H1 (cell line): ENCODE data around the gene PHACTR1. TPM values are rescaled to one million over a fixed set of nuclear protein-coding genes. Genes with fewer than 3 reads are reported as not detected.

Experiments used
- CTCF ChIA-PET: fragments of 300-600 bp; sonication (Branson Sonifier 250); formaldehyde crosslinking; loops from one replicate; lab custom pipeline; 2021; ENCODE audit not compliant: partially characterized antibody; lab: Charles Lee
- POLR2A ChIA-PET: fragments of 300-600 bp; sonication (Branson Sonifier 250); formaldehyde crosslinking; loops from one replicate; lab custom pipeline; 2021; ENCODE audit warnings: inconsistent platforms; ENCODE audit not compliant: partially characterized antibody; lab: Charles Lee
- DNase-seq, 2 experiments: peaks; one replicate each; pipeline versions ENCODE4 v3.0.0 to v3.0.0-alpha.2; 2010 to 2022; ENCODE audit warnings: low spot score in 2 of 2, low read depth in 1 of 2, mixed read lengths in 1 of 2
- FAIRE-seq: peaks from 2 replicates; lab custom pipeline; 2011; peaks lifted over from hg19 to GRCh38; lab: Jason Lieb, UNC
- H2AFZ ChIP-seq: 2 replicates; pipeline ENCODE4 v1.8.1; 2012; ENCODE audit warnings: low read length, inconsistent platforms
- H2AK5ac ChIP-seq: 2 replicates; pipeline ENCODE4 v1.6.1; 2013; ENCODE audit warnings: low read depth, low read length
- H2BK120ac ChIP-seq: replicated peaks from 2 replicates; pipeline ENCODE3; 2013; ENCODE audit warnings: low read depth, low read length, inconsistent platforms
- H2BK12ac ChIP-seq: 2 replicates; pipeline ENCODE4 v1.6.1; 2013; ENCODE audit warnings: low read depth, low read length
- H2BK15ac ChIP-seq: 2 replicates; pipeline ENCODE4 v1.6.1; 2013; ENCODE audit warnings: low read length
- H2BK20ac ChIP-seq: 2 replicates; pipeline ENCODE4 v1.6.1; 2013; ENCODE audit warnings: low read length
- H2BK5ac ChIP-seq: 2 replicates; pipeline ENCODE4 v1.6.1; 2013; ENCODE audit warnings: low read depth, low read length
- H3K14ac ChIP-seq: 2 replicates; pipeline ENCODE4 v1.6.1; 2013; ENCODE audit warnings: inconsistent platforms; ENCODE audit not compliant: insufficient read length
- H3K18ac ChIP-seq: 2 replicates; pipeline ENCODE4 v1.6.1; 2013; ENCODE audit warnings: low read length; ENCODE audit errors: extremely low read depth
- H3K23ac ChIP-seq: 2 replicates; pipeline ENCODE4 v1.6.1; 2013; ENCODE audit warnings: inconsistent platforms; ENCODE audit not compliant: insufficient read length
- H3K23me2 ChIP-seq: 2 replicates; pipeline ENCODE4 v1.6.1; 2013; ENCODE audit warnings: low read depth, low read length
- H3K27ac ChIP-seq: 2 replicates; pipeline ENCODE4 v1.6.1; 2011; ENCODE audit warnings: low read depth, low read length, inconsistent platforms
- H3K27me3 ChIP-seq, 4 experiments: replicated peaks in 1 of 4; 1 replicate in 1 of 4; 2 replicates in 3 of 4; pipeline versions ENCODE4 v1.6.1 to v1.8.1; 2011 to 2013; ENCODE audit warnings: low read length in 3 of 4, mild to moderate bottlenecking in 3 of 4, inconsistent platforms in 2 of 4, mixed read lengths in 2 of 4, moderate library complexity in 1 of 4; ENCODE audit not compliant: control insufficient read depth in 3 of 4, insufficient read depth in 3 of 4; ENCODE audit errors: extremely low read depth in 1 of 4
- H3K36me3 ChIP-seq, 4 experiments: 2 replicates each; pipeline versions ENCODE4 v1.6.1 to v1.8.1; 2011 to 2013; ENCODE audit warnings: mild to moderate bottlenecking in 4 of 4, low read length in 3 of 4, moderate library complexity in 2 of 4, control low read depth in 1 of 4, inconsistent platforms in 1 of 4; ENCODE audit not compliant: insufficient read depth in 4 of 4, control insufficient read depth in 2 of 4
- H3K4ac ChIP-seq: replicated peaks from 2 replicates; pipeline ENCODE3; 2013; ENCODE audit warnings: low read length, low read depth, mixed read lengths, inconsistent platforms; ENCODE audit not compliant: insufficient read length
- H3K4me1 ChIP-seq, 4 experiments: replicated peaks in 1 of 4; 1 replicate in 1 of 4; 2 replicates in 3 of 4; pipeline versions ENCODE4 v1.6.1 to v1.8.1; 2011 to 2013; ENCODE audit warnings: low read length in 3 of 4, inconsistent platforms in 2 of 4, mixed read lengths in 1 of 4; ENCODE audit not compliant: insufficient read depth in 4 of 4, control insufficient read depth in 3 of 4
- H3K4me2 ChIP-seq, 2 experiments: 2 replicates each; pipeline versions ENCODE4 v1.6.1 to v1.8.1; 2011 to 2013; ENCODE audit warnings: low read depth in 2 of 2, low read length in 2 of 2, control low read depth in 1 of 2, inconsistent platforms in 1 of 2, mild to moderate bottlenecking in 1 of 2; ENCODE audit not compliant: insufficient read depth in 1 of 2
- H3K4me3 ChIP-seq, 4 experiments: fragments of 200-600, 300-600 bp in 1 of 4; sonication (generic), shearing (Covaris generic), sonication (Bioruptor Twin) in 1 of 4; 2 replicates each; pipeline versions ENCODE4 v1.5.1 to v1.8.1; 2011 to 2016; ENCODE audit warnings: low read length in 4 of 4, low read depth in 3 of 4, control low read depth in 2 of 4, inconsistent platforms in 2 of 4, mild to moderate bottlenecking in 2 of 4, mixed read lengths in 1 of 4, moderate library complexity in 1 of 4; ENCODE audit not compliant: insufficient read depth in 2 of 4; ENCODE audit errors: extremely low read depth in 1 of 4
- H3K56ac ChIP-seq: replicated peaks from 2 replicates; pipeline ENCODE3; 2013; ENCODE audit warnings: low read depth, mild to moderate bottlenecking, mixed read lengths, low read length, inconsistent platforms; ENCODE audit not compliant: insufficient read length
- H3K79me1 ChIP-seq: 2 replicates; pipeline ENCODE4 v1.6.1; 2013; ENCODE audit warnings: low read depth, low read length, control low read depth
- H3K79me2 ChIP-seq, 2 experiments: 2 replicates each; pipeline versions ENCODE4 v1.6.1 to v1.8.1; 2012 to 2013; ENCODE audit warnings: low read length in 2 of 2, mild to moderate bottlenecking in 2 of 2, inconsistent platforms in 1 of 2; ENCODE audit not compliant: insufficient read depth in 2 of 2, control insufficient read depth in 1 of 2
- H3K9ac ChIP-seq, 4 experiments: replicated peaks in 1 of 4; 1 replicate in 1 of 4; 2 replicates in 3 of 4; pipeline versions ENCODE4 v1.6.1 to v1.8.1; 2011 to 2013; ENCODE audit warnings: low read depth in 3 of 4, low read length in 3 of 4, control low read depth in 2 of 4, mild to moderate bottlenecking in 2 of 4, moderate library complexity in 2 of 4, inconsistent platforms in 1 of 4; ENCODE audit errors: extremely low read depth in 1 of 4
- H3K9me3 ChIP-seq, 2 experiments: 2 replicates each; pipeline versions ENCODE4 v1.6.1 to v1.8.1; 2012 to 2013; ENCODE audit warnings: mild to moderate bottlenecking in 2 of 2, moderate library complexity in 2 of 2, control low read depth in 1 of 2, inconsistent platforms in 1 of 2, low read depth in 1 of 2, low read length in 1 of 2, mixed read lengths in 1 of 2; ENCODE audit not compliant: insufficient read depth in 2 of 2
- H4K20me1 ChIP-seq, 2 experiments: replicated peaks in 1 of 2; 2 replicates each; pipeline versions ENCODE3 to v1.8.1; 2011 to 2013; ENCODE audit warnings: inconsistent platforms in 2 of 2, low read length in 2 of 2, mild to moderate bottlenecking in 1 of 2; ENCODE audit not compliant: insufficient read depth in 2 of 2, control insufficient read depth in 1 of 2
- H4K5ac ChIP-seq: 2 replicates; pipeline ENCODE4 v1.6.1; 2013; ENCODE audit warnings: low read length, low read depth, mixed read lengths, inconsistent platforms; ENCODE audit not compliant: insufficient read length
- H4K8ac ChIP-seq: 2 replicates; pipeline ENCODE4 v1.8.0; 2013; ENCODE audit warnings: mild to moderate bottlenecking, moderate library complexity, low read length, inconsistent platforms; ENCODE audit not compliant: insufficient read depth; ENCODE audit errors: extremely low read depth
- H4K91ac ChIP-seq: replicated peaks from 2 replicates; pipeline ENCODE3; 2013; ENCODE audit warnings: low read length, mixed read lengths, inconsistent platforms; ENCODE audit not compliant: insufficient read length
- CHD1 ChIP-seq: IDR thresholded peaks from 2 replicates; pipeline ENCODE4 v1.6.1; 2012; ENCODE audit warnings: low read depth, low read length, improper control_type of control experiment
- CHD2 ChIP-seq: IDR thresholded peaks from 2 replicates; pipeline ENCODE4 v1.6.1; 2012; ENCODE audit warnings: low read length, improper control_type of control experiment
- CTBP2 ChIP-seq: IDR thresholded peaks from 2 replicates; pipeline ENCODE4 v1.7.0; 2011; ENCODE audit warnings: borderline replicate concordance, mild to moderate bottlenecking, moderate library complexity, mixed read lengths, low read length; ENCODE audit not compliant: insufficient read depth, insufficient read length
- EZH2 ChIP-seq: fragments of 200-600 bp; sonication (generic); IDR thresholded peaks from 2 replicates; pipeline ENCODE4 v1.7.1; 2012; ENCODE audit warnings: low read depth, mild to moderate bottlenecking, moderate library complexity, low read length, inconsistent platforms; ENCODE audit not compliant: severe bottlenecking
- FOSL1 ChIP-seq: IDR thresholded peaks from 2 replicates; pipeline ENCODE4 v1.6.1; 2011; ENCODE audit warnings: mild to moderate bottlenecking, low read depth, low read length, moderate library complexity; ENCODE audit not compliant: insufficient read depth
- KDM1A ChIP-seq: fragments of 200-600, 300-600 bp; sonication (generic); IDR thresholded peaks from 2 replicates; pipeline ENCODE4 v1.7.1; 2016; ENCODE audit warnings: mild to moderate bottlenecking, low read length, borderline replicate concordance
- POU5F1 ChIP-seq: IDR thresholded peaks from 2 replicates; pipeline ENCODE4 v1.6.1; 2011; ENCODE audit warnings: low read depth, mild to moderate bottlenecking, low read length, moderate library complexity
- RAD21 ChIP-seq, 2 experiments: IDR thresholded peaks in 1 of 2; conservative IDR thresholded peaks in 1 of 2; 2 replicates each; pipeline ENCODE4 v1.6.1; 2011; ENCODE audit warnings: low read depth in 2 of 2, low read length in 2 of 2, improper control_type of control experiment in 1 of 2, inconsistent platforms in 1 of 2, mild to moderate bottlenecking in 1 of 2, moderate library complexity in 1 of 2
- SP2 ChIP-seq: IDR thresholded peaks from 2 replicates; pipeline ENCODE4 v1.6.1; 2012; ENCODE audit warnings: mild to moderate bottlenecking, low read length, inconsistent platforms
- SRF ChIP-seq: IDR thresholded peaks from 2 replicates; pipeline ENCODE4 v1.6.1; 2011; ENCODE audit warnings: mild to moderate bottlenecking, low read depth, low read length, moderate library complexity
- TAF7 ChIP-seq: optimal IDR thresholded peaks from 2 replicates; pipeline ENCODE3; 2011; ENCODE audit warnings: low read depth, mild to moderate bottlenecking, inconsistent platforms, low read length, moderate library complexity, borderline replicate concordance
- TCF12 ChIP-seq: IDR thresholded peaks from 2 replicates; pipeline ENCODE4 v1.6.1; 2011; ENCODE audit warnings: low read depth, mild to moderate bottlenecking, low read length
- ZNF274 ChIP-seq: IDR thresholded peaks from 2 replicates; pipeline ENCODE4 v1.7.0; 2012; ENCODE audit warnings: low read length, borderline replicate concordance; ENCODE audit errors: extremely low read depth
- WGBS, 2 experiments: shearing (Covaris generic) in 1 of 2; methylation state at CpG; one replicate each; pipeline versions ENCODE4 v1.1.6 to v1.1.7; 2013 to 2015; ENCODE audit warnings: low lambda C conversion rate in 2 of 2, mixed read lengths in 2 of 2, inconsistent platforms in 1 of 2, low coverage in 1 of 2, missing lambda C conversion rate in 1 of 2; ENCODE audit not compliant: insufficient replicate concordance in 2 of 2, insufficient coverage in 1 of 2, insufficient read length in 1 of 2; ENCODE audit errors: extremely low coverage in 1 of 2, missing lambda C conversion rate in 1 of 2; 5-methylcytosine and 5-hydroxymethylcytosine counted together
- polyA plus RNA-seq, 7 experiments: library from polyadenylated mRNA; depleted of rRNA in 3 of 7; stranded (reverse) in 5 of 7; unstranded in 2 of 7; fragments of >200 nt in 5 of 7; fragments of 200-250 nt in 2 of 7; gene quantifications; 1 replicate in 5 of 7; 2 replicates in 1 of 7; 4 replicates in 1 of 7; pipeline versions ENCODE4 v1.2.1 to v1.2.3, GENCODE V29; 2011 to 2013; ENCODE audit warnings: missing spikeins in 2 of 7, mixed read lengths in 2 of 7
- total RNA-seq: library from RNA; stranded (reverse); fragmentation: NEBNext Ultra II Directional; extraction: Animal tissue kit (Norgen Biotek cat#: 25700); gene quantifications from 2 replicates; pipeline ENCODE4 v1.2.1, GENCODE V29; 2021

Gene PHACTR1
- total and polyA plus RNA-seq, 2 of the 8 experiments (the other 6 are each of a cell fraction or from before 2014, with no cell fraction given) = 3.9 to 17.1 TPM

DNA sequence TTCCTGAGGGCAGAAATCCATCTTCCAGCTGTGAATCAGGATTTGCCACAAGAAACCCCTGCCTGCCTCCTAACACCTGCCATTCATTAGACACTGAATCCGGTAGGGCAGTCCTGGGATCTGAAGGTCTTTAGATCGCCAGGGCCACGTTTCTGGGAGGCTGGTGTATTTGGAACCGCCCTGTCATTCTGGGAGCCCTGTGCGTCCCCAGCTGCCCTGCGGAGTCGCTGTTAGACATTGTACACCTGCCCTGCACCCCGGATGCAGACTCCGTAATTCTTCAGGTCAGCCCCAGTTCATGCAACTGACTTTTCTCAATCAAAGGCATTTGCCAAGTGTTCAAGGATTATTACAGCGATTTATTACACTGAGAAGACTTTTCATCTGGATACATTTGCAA is 418.6 kb downstream of the PHACTR1 start:
- H3K9ac ChIP-seq = no peak overlapping the region
- no peak overlapping the region for H2BK120ac ChIP-seq
- TF ChIP-seq KDM1A = no peak
- no peak for TF ChIP-seq EZH2
- TF ChIP-seq SRF = no peak
- TF ChIP-seq TAF7 = no peak
- TF ChIP-seq CHD2 = no peak
- no peak for TF ChIP-seq FOSL1
- TF ChIP-seq SP2 = no peak
- no peak for TF ChIP-seq CHD1
- TF ChIP-seq ZNF274 = no peak
- no peak for TF ChIP-seq POU5F1
- TF ChIP-seq TCF12 = no peak
- no peak for TF ChIP-seq CTBP2
- no peak for TF ChIP-seq RAD21 (IDR thresholded peaks at IDR 0.05 in 1 of 2, conservative IDR thresholded peaks at IDR 0.05 in 1 of 2; ENCODE audit: low read depth in 2 of 2, low read length in 2 of 2)
- no peak overlapping the region for H2BK5ac ChIP-seq
- H4K5ac ChIP-seq = no peak overlapping the region
- H3K14ac ChIP-seq = no peak overlapping the region
- H3K4me3 ChIP-seq = no peak overlapping the region
- no peak overlapping the region for H2AFZ ChIP-seq
- H3K27me3 ChIP-seq = no peaks in the 10 kb centered on the region; a peak in 1 of 7 replicates
- no peaks in the 10 kb centered on the region for H3K23me2 ChIP-seq
- H3K9me3 ChIP-seq = peaks cover 0 to 11% of the 10 kb centered on the region in 2 experiments; a peak in 1 of 4 replicates
- no peak overlapping the region for H4K8ac ChIP-seq
- H3K27ac ChIP-seq = no peak overlapping the region
- H3K4me1 ChIP-seq = peaks cover 0 to 3% (median 0%) of the 10 kb centered on the region in 4 experiments; a peak in 1 of 7 replicates
- H2BK15ac ChIP-seq = no peak overlapping the region
- no peak overlapping the region for H3K4ac ChIP-seq
- no peaks in the 10 kb centered on the region; a peak in 3 of 8 replicates for H3K36me3 ChIP-seq
- ChIA-PET CTCF (no interaction called here), POLR2A (no interaction called here)
- WGBS, 2 experiments = 74% methylated on average over 10 of the region's 10 CpGs; no CpG with 5 or more reads in 1 of the 2 experiments
- no peak overlapping the region for H3K56ac ChIP-seq
- H4K20me1 ChIP-seq = no peaks in the 10 kb centered on the region
- no peaks in the 10 kb centered on the region for H3K79me1 ChIP-seq
- DNase-seq (no peak), FAIRE-seq (peak; percentile 62)
- H3K18ac ChIP-seq = no peak overlapping the region
- H3K79me2 ChIP-seq = no peaks in the 10 kb centered on the region
- H3K23ac ChIP-seq = no peak overlapping the region
- H3K4me2 ChIP-seq = no peak overlapping the region
- H4K91ac ChIP-seq = no peak overlapping the region
- H2BK12ac ChIP-seq = no peak overlapping the region
- no peak overlapping the region for H2BK20ac ChIP-seq
- H2AK5ac ChIP-seq = no peak overlapping the region
